SU-DHL-6 (cell line): ENCODE results near the gene RAB40C.

Source experiments
- H2AFZ ChIP-seq: fragments of 200-600 bp; sonication (generic); 2 replicates; pipeline ENCODE4 v1.6.1; 2014; ENCODE audit warnings: low read depth, mild to moderate bottlenecking, moderate library complexity, mixed read lengths, antibody characterized with exemption, low read length; ENCODE audit not compliant: severe bottlenecking
- H3F3A ChIP-seq: fragments of 200-600 bp; shearing (Covaris generic); 2 replicates; pipeline ENCODE4 v1.6.0; 2016; ENCODE audit warnings: antibody characterized with exemption, mild to moderate bottlenecking; ENCODE audit not compliant: insufficient read depth
- H3K27ac ChIP-seq: fragments of 200-600 bp; sonication (generic); 2 replicates; pipeline ENCODE4 v1.5.1; 2016; ENCODE audit warnings: low read depth, mild to moderate bottlenecking, low read length, moderate library complexity, mixed read lengths
- H3K27me3 ChIP-seq: fragments of 200-600 bp; sonication (generic), shearing (Covaris generic); 2 replicates; pipeline ENCODE4 v1.6.0; 2014; ENCODE audit warnings: mild to moderate bottlenecking, low read length
- H3K36me3 ChIP-seq: fragments of 200-600 bp; sonication (generic); 2 replicates; pipeline ENCODE4 v1.6.1; 2014; ENCODE audit warnings: mild to moderate bottlenecking, low read length, mixed read lengths
- H3K4me2 ChIP-seq: fragments of 300-600, 200-600 bp; shearing (Covaris generic), sonication (generic); 2 replicates; pipeline ENCODE4 v1.6.0; 2014; ENCODE audit warnings: low read length, low read depth, mild to moderate bottlenecking; ENCODE audit not compliant: poor library complexity, severe bottlenecking
- H3K4me3 ChIP-seq: fragments of 200-600 bp; sonication (generic); 2 replicates; pipeline ENCODE4 v1.5.1; 2014; ENCODE audit warnings: antibody characterized with exemption, low read length, mild to moderate bottlenecking, mixed read lengths; ENCODE audit not compliant: insufficient read depth, poor library complexity, severe bottlenecking
- H3K79me2 ChIP-seq: fragments of 200-600 bp; sonication (generic); 2 replicates; pipeline ENCODE4 v1.6.1; 2014; ENCODE audit warnings: mild to moderate bottlenecking, low read length, moderate library complexity; ENCODE audit not compliant: insufficient read depth
- H3K9ac ChIP-seq: fragments of 200-600 bp; sonication (generic); 2 replicates; pipeline ENCODE4 v1.7.0; 2014; ENCODE audit warnings: mild to moderate bottlenecking, low read length
- H3K9me2 ChIP-seq: fragments of 200-600 bp; sonication (generic); replicated peaks from 2 replicates; pipeline ENCODE4 v1.6.1; 2014; ENCODE audit warnings: low read length; ENCODE audit not compliant: insufficient read depth
- H3K9me3 ChIP-seq: fragments of 200-600 bp; sonication (generic); 2 replicates; pipeline ENCODE4 v1.6.1; 2014; ENCODE audit warnings: low read length, mixed read lengths; ENCODE audit not compliant: insufficient read depth
- H4K20me1 ChIP-seq: fragments of 200-600 bp; sonication (generic); 2 replicates; pipeline ENCODE4 v1.6.1; 2014; ENCODE audit warnings: low read depth, mild to moderate bottlenecking, antibody characterized with exemption, low read length, moderate library complexity, mixed read lengths
- EZH2phosphoT487 ChIP-seq: fragments of 200-600 bp; sonication (generic), shearing (Covaris generic); conservative IDR thresholded peaks from 2 replicates; pipeline ENCODE4 v1.6.1; 2018; ENCODE audit warnings: mild to moderate bottlenecking, antibody characterized with exemption, low read length, moderate library complexity, mixed read lengths
- TF ChIP-seq, protein P1 (sequence below): fragments of 200-600 bp; sonication (generic); IDR thresholded peaks from one replicate; pipeline ENCODE4 v1.5.1; 2017; ENCODE audit warnings: antibody characterized with exemption, mild to moderate bottlenecking, low read length, moderate library complexity; ENCODE audit not compliant: insufficient read depth, poor library complexity, severe bottlenecking

The RAB40C gene

DNA sequence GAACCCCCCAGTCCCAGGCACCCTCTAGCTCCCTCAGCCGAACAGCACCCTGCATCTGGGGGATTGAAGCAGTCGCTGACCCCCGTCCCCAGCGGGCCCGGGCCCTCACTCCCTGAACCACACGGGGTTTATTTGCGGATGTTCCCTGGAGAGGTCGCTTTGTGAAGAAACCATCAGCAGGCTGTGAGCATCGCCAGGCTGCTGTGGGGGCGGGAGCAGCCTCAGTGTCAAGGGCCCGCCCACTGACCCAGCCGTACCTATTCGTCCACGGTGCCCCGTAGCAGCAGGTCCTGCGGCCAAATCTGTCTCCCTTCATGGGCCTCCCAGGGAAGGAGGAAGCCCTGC is 6.4 kb upstream of the RAB40C start:
- H2AFZ ChIP-seq = no peak overlapping the region
- H3K4me2 ChIP-seq = no peak overlapping the region
- H3K9ac ChIP-seq = no peak overlapping the region
- no peaks in the 10 kb centered on the region for H3K79me2 ChIP-seq
- TF ChIP-seq, protein P1, sequence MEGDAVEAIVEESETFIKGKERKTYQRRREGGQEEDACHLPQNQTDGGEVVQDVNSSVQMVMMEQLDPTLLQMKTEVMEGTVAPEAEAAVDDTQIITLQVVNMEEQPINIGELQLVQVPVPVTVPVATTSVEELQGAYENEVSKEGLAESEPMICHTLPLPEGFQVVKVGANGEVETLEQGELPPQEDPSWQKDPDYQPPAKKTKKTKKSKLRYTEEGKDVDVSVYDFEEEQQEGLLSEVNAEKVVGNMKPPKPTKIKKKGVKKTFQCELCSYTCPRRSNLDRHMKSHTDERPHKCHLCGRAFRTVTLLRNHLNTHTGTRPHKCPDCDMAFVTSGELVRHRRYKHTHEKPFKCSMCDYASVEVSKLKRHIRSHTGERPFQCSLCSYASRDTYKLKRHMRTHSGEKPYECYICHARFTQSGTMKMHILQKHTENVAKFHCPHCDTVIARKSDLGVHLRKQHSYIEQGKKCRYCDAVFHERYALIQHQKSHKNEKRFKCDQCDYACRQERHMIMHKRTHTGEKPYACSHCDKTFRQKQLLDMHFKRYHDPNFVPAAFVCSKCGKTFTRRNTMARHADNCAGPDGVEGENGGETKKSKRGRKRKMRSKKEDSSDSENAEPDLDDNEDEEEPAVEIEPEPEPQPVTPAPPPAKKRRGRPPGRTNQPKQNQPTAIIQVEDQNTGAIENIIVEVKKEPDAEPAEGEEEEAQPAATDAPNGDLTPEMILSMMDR = no peak
- no peak for TF ChIP-seq EZH2phosphoT487
- H3K36me3 ChIP-seq = no peaks in the 10 kb centered on the region
- H3K9me3 ChIP-seq = no peaks in the 10 kb centered on the region
- H3K27me3 ChIP-seq = no peaks in the 10 kb centered on the region
- no peaks in the 10 kb centered on the region; the same call in 1 of the 2 replicates for H3F3A ChIP-seq
- H3K27ac ChIP-seq = no peak overlapping the region
- H3K4me3 ChIP-seq = no peak overlapping the region
- no peaks in the 10 kb centered on the region for H4K20me1 ChIP-seq
- H3K9me2 ChIP-seq = no peaks in the 10 kb centered on the region

DNA sequence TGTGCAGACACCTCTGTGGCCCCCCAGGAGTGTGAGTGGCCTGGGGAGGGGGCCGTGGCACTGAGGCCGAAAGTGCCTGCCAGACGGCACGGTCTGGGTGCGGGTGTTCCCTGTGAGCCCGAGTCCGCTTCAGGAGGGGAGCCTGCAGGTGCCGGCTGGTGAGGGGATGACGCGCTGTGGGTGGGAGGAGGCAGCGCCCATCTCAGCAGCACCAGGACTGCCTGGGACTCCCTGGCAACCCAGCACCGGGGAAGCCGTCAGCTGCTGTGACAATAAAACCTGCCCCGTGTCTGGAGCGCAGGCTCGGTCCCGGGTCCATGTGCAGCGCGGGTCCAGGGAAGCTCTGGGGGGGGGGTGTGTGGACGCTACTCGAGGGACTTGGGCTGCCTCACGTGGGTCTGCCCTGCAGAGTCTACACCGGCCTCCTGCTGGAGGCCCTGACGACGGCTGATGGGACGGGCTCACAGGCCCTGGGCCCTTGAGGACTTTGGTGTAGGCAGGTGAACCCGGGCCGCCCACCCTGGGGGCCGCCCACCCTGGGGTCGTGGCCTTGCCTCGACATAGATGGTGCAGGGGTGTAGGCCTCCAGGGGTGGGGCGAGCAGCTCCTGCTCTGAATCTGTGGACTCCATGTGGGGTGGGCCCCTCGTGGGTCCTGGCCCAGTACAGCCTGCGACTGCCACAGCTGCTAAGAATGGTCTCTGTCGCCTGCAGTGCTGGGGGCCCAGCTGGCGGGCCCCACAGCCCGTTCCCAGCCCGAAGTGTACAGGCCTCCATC is 5.9 kb upstream of the RAB40C start:
- Histone ChIP-seq H3K27ac (no peak overlapping the region), H4K20me1 (no peaks in the 10 kb centered on the region), H3K9me3 (no peaks in the 10 kb centered on the region), H3K36me3 (no peaks in the 10 kb centered on the region), H3F3A (no peaks in the 10 kb centered on the region; the same call in 1 of the 2 replicates), H3K27me3 (no peaks in the 10 kb centered on the region), H3K4me2 (no peak overlapping the region), H2AFZ (no peak overlapping the region), H3K4me3 (no peak overlapping the region), H3K79me2 (no peaks in the 10 kb centered on the region), H3K9me2 (no peaks in the 10 kb centered on the region), H3K9ac (no peak overlapping the region)
- TF ChIP-seq, protein P1 = no peak
- no peak for TF ChIP-seq EZH2phosphoT487

DNA sequence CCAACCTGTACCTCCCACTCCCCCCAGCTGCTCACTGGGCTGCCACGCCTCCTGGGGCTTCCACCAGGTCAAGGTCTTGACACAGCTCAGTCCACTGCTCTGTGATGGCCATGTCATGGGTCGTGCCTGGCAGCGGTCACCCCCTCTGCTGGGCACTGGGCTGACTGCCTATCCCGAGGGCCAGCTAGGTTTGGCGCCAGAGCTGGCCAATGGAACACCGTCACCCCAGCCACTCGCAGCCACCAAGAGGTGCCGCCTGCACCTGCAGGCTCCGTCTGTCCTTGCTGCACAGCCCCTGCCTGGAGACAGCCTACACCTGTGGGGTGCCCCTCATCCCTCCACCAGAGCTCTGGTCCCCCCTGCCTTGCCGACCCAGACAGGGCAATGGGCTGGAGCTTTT is 4.5 kb upstream of the RAB40C start:
- no peaks in the 10 kb centered on the region for H3K9me2 ChIP-seq
- H3K9me3 ChIP-seq = no peaks in the 10 kb centered on the region
- H3K9ac ChIP-seq = no peak overlapping the region
- H3K27me3 ChIP-seq = no peaks in the 10 kb centered on the region
- no peak overlapping the region for H2AFZ ChIP-seq
- no peak overlapping the region for H3K4me2 ChIP-seq
- H4K20me1 ChIP-seq = no peaks in the 10 kb centered on the region
- TF ChIP-seq EZH2phosphoT487 = no peak
- TF ChIP-seq, protein P1 = no peak
- no peaks in the 10 kb centered on the region; the same call in 1 of the 2 replicates for H3F3A ChIP-seq
- no peaks in the 10 kb centered on the region for H3K79me2 ChIP-seq
- no peak overlapping the region for H3K27ac ChIP-seq
- no peak overlapping the region for H3K4me3 ChIP-seq
- H3K36me3 ChIP-seq = no peaks in the 10 kb centered on the region
